Body of pancreas (tissue), 4 donors: ENCODE measurements around the gene SUN1. TPM values are rescaled to one million over a fixed set of nuclear protein-coding genes. Genes with fewer than 3 reads are reported as not detected.

Experiments
- ATAC-seq: fragments of 150-250 bp; one replicate; pipeline ENCODE4 v1.9.1; 2016
- DNase-seq, 4 donors: peaks; one replicate each; pipeline ENCODE4 v3.0.0-alpha.2; 2019
- H3K27ac ChIP-seq, 4 donors: fragments of 200-600 bp; sonication (generic); 1 replicate in 3 of 4; 2 replicates in 1 of 4; pipeline versions ENCODE4 v1.5.1 to v1.6.1; 2016 to 2019; ENCODE audit warnings: mild to moderate bottlenecking in 1 of 4, mixed read lengths in 1 of 4, moderate library complexity in 1 of 4
- H3K27me3 ChIP-seq, 2 donors: fragments of 200-600 bp; sonication (generic); one replicate each; pipeline ENCODE4 v1.6.0; 2016; ENCODE audit warnings: mild to moderate bottlenecking in 1 of 2
- H3K36me3 ChIP-seq, 2 donors: fragments of 200-600 bp; sonication (generic); replicated peaks in 1 of 2; 2 replicates each; pipeline ENCODE4 v1.5.1; 2016; ENCODE audit warnings: low read depth in 2 of 2; ENCODE audit not compliant: insufficient read depth in 1 of 2
- H3K4me1 ChIP-seq: fragments of 200-600 bp; sonication (generic); one replicate; pipeline ENCODE4 v1.6.0; 2016
- H3K4me3 ChIP-seq, 2 donors: fragments of 200-600 bp; sonication (generic); 1 replicate in 1 of 2; 2 replicates in 1 of 2; pipeline ENCODE4 v1.5.1; 2016 to 2019
- H3K9me3 ChIP-seq, 3 donors: fragments of 200-600 bp; sonication (generic); 1 replicate in 2 of 3; 2 replicates in 1 of 3; pipeline ENCODE4 v1.5.1; 2016
- POLR2A ChIP-seq, 3 donors: fragments of 450-650 bp; IDR thresholded peaks; one replicate each; pipeline ENCODE4 v1.6.1; 2016; ENCODE audit warnings: antibody characterized with exemption in 3 of 3, mild to moderate bottlenecking in 2 of 3
- whole genome bisulfite sequencing, 2 donors: methylation state at CpG; one replicate each; pipeline ENCODE4 v1.1.5; 2017; 5-methylcytosine and 5-hydroxymethylcytosine counted together
- intact Hi-C: fragments of 100-400 bp; cut with DNase I; formaldehyde crosslinking; loops from one replicate; pipeline ENCODE4 v1.15.1; 2023
- total RNA-seq, 2 donors: library from RNA; depleted of rRNA; stranded (reverse); fragments of >200 nt; gene quantifications; one replicate each; pipeline ENCODE4 v1.1.0, GENCODE V29; 2016
- TF ChIP-seq, protein P1 (sequence below), 7 experiments: fragments of 450-650 bp in 4 of 7; fragments of 200-600 bp in 3 of 7; sonication (generic) in 3 of 7; IDR thresholded peaks; one replicate each; pipeline ENCODE4 v1.5.1; 2016 to 2019; ENCODE audit warnings: antibody characterized with exemption in 7 of 7

SUN1 gene
- total RNA-seq, 2 donors from 2014 or later: 75.8 to 122 TPM

- no peak overlapping the region for H3K27ac ChIP-seq
Measured at GRCh38 chr7:849145-849544, 16.9 kb downstream of the SUN1 start.

DNA sequence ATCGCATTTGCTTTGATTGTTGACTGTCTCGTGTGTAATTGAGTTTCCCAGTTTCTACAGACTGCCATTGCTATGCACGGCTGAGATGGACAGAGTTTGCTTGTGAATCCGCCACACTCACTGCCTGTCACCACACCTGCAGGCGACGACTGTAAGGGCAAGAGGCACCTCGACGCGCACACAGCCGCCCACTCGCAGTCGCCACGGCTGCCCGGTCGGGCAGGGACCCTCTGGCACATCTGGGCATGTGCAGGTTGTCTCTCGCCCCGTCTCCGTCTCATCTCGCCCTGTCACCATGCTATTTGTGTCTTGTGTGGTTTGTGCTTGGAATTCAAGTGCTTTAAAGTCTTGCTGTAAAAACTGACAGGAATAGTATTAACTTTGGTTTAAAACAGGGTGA lies 17.5 kb downstream of the SUN1 start:
- Histone ChIP-seq H3K9me3 (no peaks in the 10 kb centered on the region), H3K36me3 (peaks cover 10 to 24% of the 10 kb centered on the region in 2 donors), H3K4me3 (no peak overlapping the region), H3K27me3 (no peaks in the 10 kb centered on the region), H3K4me1 (no peaks in the 10 kb centered on the region), H3K27ac (no peak overlapping the region)
- DNase-seq (no peak), ATAC-seq (no peak)
- TF ChIP-seq POLR2A (IDR thresholded peaks at IDR 0.05): no peak
- TF ChIP-seq, protein P1, sequence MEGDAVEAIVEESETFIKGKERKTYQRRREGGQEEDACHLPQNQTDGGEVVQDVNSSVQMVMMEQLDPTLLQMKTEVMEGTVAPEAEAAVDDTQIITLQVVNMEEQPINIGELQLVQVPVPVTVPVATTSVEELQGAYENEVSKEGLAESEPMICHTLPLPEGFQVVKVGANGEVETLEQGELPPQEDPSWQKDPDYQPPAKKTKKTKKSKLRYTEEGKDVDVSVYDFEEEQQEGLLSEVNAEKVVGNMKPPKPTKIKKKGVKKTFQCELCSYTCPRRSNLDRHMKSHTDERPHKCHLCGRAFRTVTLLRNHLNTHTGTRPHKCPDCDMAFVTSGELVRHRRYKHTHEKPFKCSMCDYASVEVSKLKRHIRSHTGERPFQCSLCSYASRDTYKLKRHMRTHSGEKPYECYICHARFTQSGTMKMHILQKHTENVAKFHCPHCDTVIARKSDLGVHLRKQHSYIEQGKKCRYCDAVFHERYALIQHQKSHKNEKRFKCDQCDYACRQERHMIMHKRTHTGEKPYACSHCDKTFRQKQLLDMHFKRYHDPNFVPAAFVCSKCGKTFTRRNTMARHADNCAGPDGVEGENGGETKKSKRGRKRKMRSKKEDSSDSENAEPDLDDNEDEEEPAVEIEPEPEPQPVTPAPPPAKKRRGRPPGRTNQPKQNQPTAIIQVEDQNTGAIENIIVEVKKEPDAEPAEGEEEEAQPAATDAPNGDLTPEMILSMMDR (IDR thresholded peaks at IDR 0.05): no peak
- 91 to 97% methylated on average over 17 to 19 of the region's 19 CpGs for WGBS, 2 donors
- intact Hi-C loops: no loop called here

More at GRCh38 chr7:849145-849544, 16.9 kb downstream of the SUN1 start:
- intact Hi-C loops: no loop called here
- Histone ChIP-seq H3K9me3 (no peaks in the 10 kb centered on the region), H3K4me1 (no peaks in the 10 kb centered on the region), H3K27me3 (no peaks in the 10 kb centered on the region), H3K4me3 (no peak overlapping the region), H3K36me3 (peaks cover 14 to 25% of the 10 kb centered on the region in 2 donors)
- no peak for TF ChIP-seq POLR2A (IDR thresholded peaks at IDR 0.05)
- TF ChIP-seq, protein P1 (IDR thresholded peaks at IDR 0.05): no peak
- WGBS, 2 donors: 89 to 93% methylated on average over 14 of the region's 14 CpGs
- no peak for ATAC-seq
- DNase-seq: no peak

DNA sequence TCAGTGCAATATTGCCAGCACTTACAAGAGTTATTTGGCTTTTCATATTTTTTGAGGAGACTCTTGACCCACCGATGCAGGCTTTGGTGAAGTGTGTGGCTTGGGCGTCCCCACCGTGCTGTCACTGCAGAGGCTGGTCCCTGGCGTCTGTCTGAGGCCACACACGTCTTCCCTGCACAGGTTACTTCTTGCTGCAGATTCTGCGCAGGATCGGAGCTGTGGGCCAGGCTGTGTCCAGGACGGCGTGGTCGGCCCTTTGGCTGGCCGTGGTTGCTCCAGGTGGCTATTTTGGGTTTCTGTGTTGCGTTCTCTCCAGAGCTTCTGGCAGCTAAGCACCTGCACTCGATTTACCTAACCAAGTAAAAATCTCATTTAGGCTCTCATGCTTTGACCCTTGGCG lies 18.9 kb downstream of the SUN1 start:
- ATAC-seq: no peak

GRCh38 chr7:853366-854117 lies 21.3 kb downstream of the SUN1 start:
- 89 to 98% methylated on average over 21 to 29 of the region's 33 CpGs for WGBS, 2 donors
- ATAC-seq (no peak), DNase-seq (no peak)
- intact Hi-C loops: no loop called here
- H3K4me3 ChIP-seq: no peak overlapping the region
- no peak overlapping the region for H3K27ac ChIP-seq
- no peaks in the 10 kb centered on the region for H3K9me3 ChIP-seq
- H3K27me3 ChIP-seq: no peaks in the 10 kb centered on the region
- TF ChIP-seq, protein P1 (IDR thresholded peaks at IDR 0.05): no peak
- TF ChIP-seq POLR2A (IDR thresholded peaks at IDR 0.05): no peak
- no peaks in the 10 kb centered on the region for H3K4me1 ChIP-seq
- H3K36me3 ChIP-seq: peaks cover 10 to 34% of the 10 kb centered on the region in 2 donors

More for the DNA sequence above, 18.9 kb downstream of the SUN1 start:
- intact Hi-C loops: no loop called here
- H3K9me3 ChIP-seq: no peaks in the 10 kb centered on the region
- H3K4me1 ChIP-seq: no peaks in the 10 kb centered on the region
- peaks cover 10 to 23% of the 10 kb centered on the region in 2 donors for H3K36me3 ChIP-seq
- WGBS, 2 donors: 88 to 93% methylated on average over 13 to 14 of the region's 14 CpGs
- no peaks in the 10 kb centered on the region for H3K27me3 ChIP-seq
- no peak for DNase-seq
- no peak overlapping the region for H3K4me3 ChIP-seq
- TF ChIP-seq, protein P1 (IDR thresholded peaks at IDR 0.05): no peak
- TF ChIP-seq POLR2A (IDR thresholded peaks at IDR 0.05): no peak
- H3K27ac ChIP-seq: no peak overlapping the region
